ENCODE data around the gene HEATR1. TPM values are rescaled to one million over a fixed set of nuclear protein-coding genes. Genes with fewer than 3 reads are reported as not detected.
A peak's percentile ranks its signal among the peaks of the same experiment; 100 is the strongest.
"Not testable (repeated sequence)": the region's sequence is repeated elsewhere in the genome, so short reads cannot be mapped to it uniquely, and the experiment has no call there.

Gene HEATR1
- 10 to 100 TPM in 11 of 12 donors, not detected in 1; 15.8 to 27.9 (median 20.8) TPM for polyA plus RNA-seq (ENCODE audit: insufficient read length in 12 of 12)
- long read RNA-seq, donor 1, partial matches to known transcripts = 0 of 1 reads
- long read RNA-seq, donor 1, other reads (novel, unspliced or antisense) = 0 of 1 reads
- long read RNA-seq, donor 2, partial matches to known transcripts = 0 of 2 reads
- long read RNA-seq, donor 2, other reads (novel, unspliced or antisense) = 0 of 2 reads
- long read RNA-seq, donor 3 = 0 reads
- long read RNA-seq, donor 4, partial matches to known transcripts = 0 of 1 reads
- long read RNA-seq, donor 4, other reads (novel, unspliced or antisense) = 0 of 1 reads
- long read RNA-seq, donor 5 = 0 reads
- long read RNA-seq, donor 6 = 0 reads
- long read RNA-seq, donor 7 = 0 reads
- long read RNA-seq, donor 8, partial matches to known transcripts = 5 of 5 reads
- long read RNA-seq, donor 8, other reads (novel, unspliced or antisense) = 0 of 5 reads
- long read RNA-seq, donor 9, partial matches to known transcripts = 0 of 1 reads
- long read RNA-seq, donor 9, other reads (novel, unspliced or antisense) = 0 of 1 reads
- long read RNA-seq, donor 10 = 0 reads
- long read RNA-seq, donor 11, full-length matches to known transcripts = 1 of 1 reads
- long read RNA-seq, donor 11, partial matches to known transcripts = 0 of 1 reads
- long read RNA-seq, donor 11, other reads (novel, unspliced or antisense) = 0 of 1 reads

DNA sequence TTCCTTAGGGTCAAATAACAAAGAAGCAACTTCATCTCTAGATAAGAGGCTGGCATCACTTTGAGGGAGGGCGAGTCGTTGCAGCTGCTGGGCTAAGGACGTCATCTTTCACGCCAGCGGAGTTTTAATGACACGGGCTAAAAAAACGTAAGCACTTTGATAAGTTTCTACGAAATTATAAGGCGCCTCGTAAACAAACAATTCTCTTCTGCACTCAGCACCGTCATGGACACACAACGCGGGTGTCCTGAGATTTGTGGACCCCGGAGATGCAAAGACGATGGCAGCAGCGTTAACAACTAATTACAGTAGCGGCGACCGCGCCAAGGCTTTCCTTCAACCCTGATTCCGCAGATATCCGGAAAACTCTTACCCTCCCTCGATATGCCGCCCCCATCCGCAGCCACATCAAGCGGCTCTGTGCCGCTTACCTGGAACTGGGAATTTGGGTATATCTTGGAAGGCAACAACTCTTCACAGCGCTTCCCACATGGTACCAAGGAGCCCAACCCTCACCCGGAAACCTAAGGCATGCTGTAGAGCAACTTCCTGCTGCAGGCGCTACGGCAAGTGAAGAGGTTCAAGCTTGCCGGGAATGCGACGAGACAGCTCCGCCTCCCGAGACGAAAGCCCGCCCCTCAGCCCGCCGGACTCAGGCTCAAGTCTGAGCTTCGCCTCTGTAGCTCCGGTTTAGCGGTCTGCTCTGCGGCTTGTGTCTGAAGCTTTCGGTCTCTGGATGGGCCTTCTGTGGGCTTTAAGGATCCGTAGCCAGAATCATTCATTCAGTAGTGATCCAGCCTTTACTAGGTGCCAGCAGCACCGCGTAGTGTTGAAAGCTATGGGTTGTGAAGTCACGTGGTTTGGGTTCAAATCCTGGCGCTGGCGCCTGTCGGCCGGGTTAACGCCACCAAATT, at the start of gene HEATR1:
HEATR1 (minus strand) TSS at position 526 of the 914 bp plus-strand sequence; CDS start at position 105, 421 bp downstream.
- DNase-seq = peak; percentile 95

GRCh38 chr1:236645016-236645680, 40.8 kb upstream of the HEATR1 start:
- no peak for DNase-seq

DNA sequence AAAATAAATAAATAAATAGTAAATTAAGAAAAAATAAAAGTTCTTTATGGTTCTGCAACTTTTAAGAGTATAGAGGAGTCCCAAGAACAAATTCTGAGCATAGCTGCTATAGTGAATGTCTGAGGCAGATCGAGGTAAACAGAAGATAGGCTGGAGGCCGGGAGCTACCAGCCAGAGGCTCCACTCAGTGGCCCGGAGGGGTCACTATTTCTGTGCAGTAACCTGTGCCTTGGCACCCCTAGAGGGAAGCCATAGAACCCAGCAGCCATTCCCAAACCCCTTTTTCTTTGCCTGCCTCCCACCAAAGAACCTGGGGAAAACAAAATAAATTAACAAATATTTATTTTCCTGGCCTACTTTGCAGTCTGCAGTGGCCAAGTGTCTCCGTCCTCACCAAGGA, 38.4 kb upstream of the HEATR1 start:
- no peak for DNase-seq

DNA sequence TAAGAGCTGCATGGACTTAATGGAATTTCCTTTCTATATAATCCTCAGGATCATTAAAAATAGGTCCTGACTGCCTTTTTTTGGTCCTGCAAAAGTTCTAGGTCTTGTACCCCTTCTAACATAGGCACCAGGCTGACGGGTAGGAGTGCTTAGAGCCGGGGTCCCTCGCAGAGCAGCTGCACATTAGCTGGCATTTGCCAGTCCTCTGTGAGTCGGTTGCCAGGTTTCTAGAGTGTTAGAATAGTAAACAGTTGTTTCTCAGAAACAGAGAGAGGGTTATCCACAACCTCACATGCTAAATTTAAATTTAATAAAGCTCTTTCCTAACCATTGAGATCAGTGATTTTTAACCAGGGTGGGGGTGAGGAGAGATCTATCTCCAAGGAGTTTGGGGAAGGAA, 35.4 kb upstream of the HEATR1 start:
- DNase-seq = peak; percentile 41

DNA sequence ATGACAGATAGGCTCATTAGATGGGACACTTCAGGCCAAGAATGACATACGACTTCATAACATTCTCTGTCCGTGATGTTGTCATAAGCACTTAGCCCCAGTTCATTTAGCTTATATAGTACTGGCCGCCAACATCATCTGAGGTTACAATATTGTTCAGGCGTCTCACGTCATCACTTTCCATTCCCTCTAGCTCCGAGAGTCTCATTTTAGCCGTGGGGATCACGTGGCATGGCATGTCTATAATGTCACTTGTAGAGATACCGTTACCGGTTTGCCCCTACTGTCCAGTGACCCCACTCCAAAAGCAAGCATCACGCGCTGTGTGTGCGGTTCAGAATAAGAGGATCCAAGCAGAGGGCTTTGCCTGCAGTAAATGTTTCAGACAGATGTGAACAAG, 34.6 kb upstream of the HEATR1 start:
- DNase-seq = no peak

GRCh38 chr1:236636017-236636416, 31.7 kb upstream of the HEATR1 start:
- no peak for DNase-seq

- no peak for DNase-seq
Measured at GRCh38 chr1:236627727-236628408, 23.6 kb upstream of the HEATR1 start.

DNA sequence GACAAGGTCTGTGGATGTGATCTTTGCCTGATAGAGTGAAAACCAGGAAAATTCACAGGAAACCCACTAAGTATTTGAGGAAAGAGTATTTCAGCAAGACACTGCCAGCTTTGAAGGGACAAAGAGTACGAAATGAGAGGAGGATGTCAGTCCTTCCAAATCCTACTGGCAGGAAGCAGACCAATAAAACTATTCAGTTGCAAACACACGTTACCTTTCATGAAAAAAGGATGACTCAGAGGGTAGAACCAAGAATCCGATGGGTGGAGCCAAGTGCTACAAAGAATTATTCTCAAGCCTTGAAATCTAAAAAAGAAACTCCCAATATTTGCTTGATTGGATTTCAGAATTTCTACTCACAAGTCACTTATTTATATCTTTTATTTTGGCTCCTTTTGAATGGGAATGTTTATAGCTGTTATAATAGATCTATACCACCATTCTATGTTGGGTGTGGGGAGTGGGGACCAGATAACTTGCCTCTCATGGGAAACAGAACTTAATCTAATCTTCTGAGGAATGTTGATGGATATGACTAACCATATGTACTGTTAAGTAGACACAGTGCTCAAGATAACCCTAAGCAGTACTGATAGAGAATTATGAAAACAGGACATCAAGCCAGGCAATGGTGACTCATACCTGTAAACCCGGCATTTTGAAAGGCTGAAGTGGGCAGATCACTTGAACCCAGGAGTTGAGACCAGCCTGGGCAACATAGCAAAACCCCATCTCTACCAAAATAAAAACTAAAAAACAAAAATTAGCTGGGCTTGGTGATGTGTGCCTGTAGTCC, 19.3 kb upstream of the HEATR1 start:
- DNase-seq = no peak

- DNase-seq = no peak
Measured at GRCh38 chr1:236622407-236622806, 18.1 kb upstream of the HEATR1 start.

DNA sequence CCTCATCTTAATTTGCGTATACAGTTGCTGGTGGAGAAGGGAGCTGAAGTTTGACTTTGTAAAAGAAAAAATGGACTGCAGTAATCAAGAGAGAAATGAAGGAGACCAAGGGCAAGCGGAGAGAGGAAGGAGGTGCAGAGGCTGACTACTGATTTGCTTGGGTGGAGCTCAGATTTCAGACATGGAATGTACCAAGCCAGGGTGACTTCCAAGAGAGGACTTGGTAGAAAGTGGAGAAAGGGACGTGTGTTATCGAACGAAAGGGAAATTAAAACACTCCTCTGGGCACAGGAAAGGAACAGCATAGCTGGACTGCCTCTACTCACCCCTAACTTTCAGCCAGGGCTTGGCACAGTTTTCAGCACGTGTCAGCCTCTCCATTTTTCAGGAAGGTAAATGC, 15.1 kb upstream of the HEATR1 start:
- DNase-seq = no peak

GRCh38 chr1:236618507-236618906, 14.2 kb upstream of the HEATR1 start:
- no peak for DNase-seq

- DNase-seq = no peak
Measured at GRCh38 chr1:236615399-236616148, 11.3 kb upstream of the HEATR1 start.

- no peak for DNase-seq
Measured at GRCh38 chr1:236612349-236612748, 8.0 kb upstream of the HEATR1 start.

DNA sequence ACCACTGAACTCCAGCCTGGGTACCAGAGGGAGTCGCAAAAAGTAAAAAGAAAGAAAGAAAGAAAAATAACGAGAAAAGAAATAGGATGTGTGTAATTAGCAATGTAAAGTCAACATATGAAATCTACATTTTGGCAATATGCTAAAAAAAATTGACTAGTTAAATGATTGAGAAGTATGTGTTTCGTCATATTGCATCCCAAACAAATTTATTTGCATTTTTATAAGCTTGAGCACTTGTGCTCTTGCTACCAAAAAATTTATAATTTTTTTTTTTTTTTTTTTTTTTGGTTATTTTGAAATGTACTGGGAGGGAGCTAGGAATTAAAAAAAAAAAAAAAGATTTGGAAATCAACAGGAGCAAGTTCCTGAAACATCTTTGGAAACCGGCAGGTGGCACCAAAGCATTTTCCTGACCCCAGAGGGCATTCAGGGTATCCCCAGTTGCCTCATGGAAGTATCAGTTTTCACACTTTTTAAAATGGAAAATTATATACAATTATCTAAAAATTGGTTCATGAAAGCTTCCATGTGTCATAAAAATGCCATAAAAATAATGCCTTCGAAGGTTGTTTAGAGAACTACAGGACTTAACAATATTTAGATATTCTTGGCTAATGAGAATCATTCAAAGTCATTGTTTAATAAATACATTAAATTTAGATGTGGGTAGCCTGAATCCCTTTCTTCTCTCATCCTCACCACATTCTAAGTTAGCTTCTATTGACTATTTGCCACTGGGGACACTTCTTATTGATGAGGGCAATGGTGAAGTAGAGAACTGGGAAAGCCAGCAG, 4.8 kb upstream of the HEATR1 start:
- peak; percentile 45 for DNase-seq

- DNase-seq = not testable (repeated sequence)
Measured at GRCh38 chr1:236607597-236607996, 3.3 kb upstream of the HEATR1 start.

- no peak for DNase-seq
Measured at GRCh38 chr1:236604905-236605806, 840 bp upstream of the HEATR1 start.

DNA sequence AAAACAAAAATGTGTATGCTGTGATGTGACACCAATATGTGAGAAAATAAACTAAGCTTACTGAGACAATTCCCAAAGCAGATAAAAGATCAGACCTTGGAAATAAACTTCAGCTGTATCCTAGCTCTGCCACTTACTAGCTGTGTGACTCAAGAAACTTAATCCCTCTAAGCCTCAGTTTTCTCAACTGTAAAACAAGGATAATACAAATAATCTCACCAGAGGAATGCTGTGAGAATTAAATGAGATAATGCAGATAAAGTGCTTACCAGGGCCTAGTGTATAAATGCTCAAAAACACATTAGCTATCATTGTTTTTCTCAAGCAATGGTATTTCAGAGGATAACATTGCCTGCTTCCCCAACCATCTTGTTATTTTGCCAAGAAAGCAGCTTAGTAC, 2.1 kb downstream of the HEATR1 start:
- no peak for DNase-seq
